K562 (cell line): ENCODE data around the gene PSMB7. TPM values are rescaled to one million over a fixed set of nuclear protein-coding genes. Genes with fewer than 3 reads are reported as not detected.
A peak's percentile ranks its signal among the peaks of the same experiment; 100 is the strongest.

Experiments used
- ARNT ChIP-seq, 2 experiments: fragments of 450-650 bp; IDR thresholded peaks; 2 replicates each; pipeline ENCODE4 v1.6.1; 2016; ENCODE audit warnings: mild to moderate bottlenecking in 1 of 2
- BRD4 ChIP-seq: fragments of 200-600 bp; sonication (generic); IDR thresholded peaks from 2 replicates; pipeline ENCODE4 v1.6.1; 2017; ENCODE audit warnings: inconsistent platforms
- GATAD2A ChIP-seq: fragments of 450-650 bp; IDR thresholded peaks from 2 replicates; pipeline ENCODE4 v1.6.1; 2017
- KDM2B ChIP-seq: fragments of 250-450 bp; sonication (Bioruptor Pico); IDR thresholded peaks from 2 replicates; pipeline ENCODE4 v1.8.0; 2021; ENCODE audit warnings: mild to moderate bottlenecking, moderate library complexity
- MED1 ChIP-seq: sonication (generic); formaldehyde crosslinking; IDR thresholded peaks from 2 replicates; pipeline ENCODE4 v1.8.1; 2023; ENCODE audit warnings: missing genetic modification reagents, borderline replicate concordance
- NEUROD1 ChIP-seq: fragments of 150-350 bp; IDR thresholded peaks from 2 replicates; pipeline ENCODE4 v1.6.1; 2014; ENCODE audit warnings: borderline replicate concordance, low read length, low read depth; ENCODE audit not compliant: partially characterized antibody
- PTTG1 ChIP-seq: fragments of 450-650 bp; IDR thresholded peaks from 2 replicates; pipeline ENCODE4 v1.6.1; 2016; ENCODE audit warnings: low read depth, mild to moderate bottlenecking, missing genetic modification characterization, missing compliant biosample characterization
- RFX1 ChIP-seq: fragments of 450-650 bp; IDR thresholded peaks from 2 replicates; pipeline ENCODE4 v1.6.1; 2016; ENCODE audit warnings: mild to moderate bottlenecking, moderate library complexity
- RNF2 ChIP-seq: sonication (generic); IDR thresholded peaks from 2 replicates; pipeline ENCODE4 v1.6.1; 2016
- SMAD1 ChIP-seq: fragments of 150-350 bp; IDR thresholded peaks from 2 replicates; pipeline ENCODE4 v1.6.1; 2014; ENCODE audit warnings: low read length, low read depth; ENCODE audit not compliant: partially characterized antibody
- YBX1 ChIP-seq: fragments of 450-650 bp; IDR thresholded peaks from 2 replicates; pipeline ENCODE4 v1.7.1; 2016; ENCODE audit warnings: mild to moderate bottlenecking
- ZNF143 ChIP-seq: sonication (generic); formaldehyde crosslinking; IDR thresholded peaks from 2 replicates; pipeline ENCODE4 v1.9.0; 2022; ENCODE audit warnings: mild to moderate bottlenecking, missing genetic modification reagents
- ZNF696 ChIP-seq: fragments of 250-450 bp; sonication (Bioruptor Pico); conservative IDR thresholded peaks from 2 replicates; pipeline ENCODE4 v1.4.0; 2020; ENCODE audit warnings: mild to moderate bottlenecking, moderate library complexity
- polyA plus RNA-seq, 8 experiments: library from polyadenylated mRNA; depleted of rRNA in 4 of 8; stranded (reverse) in 5 of 8; unstranded in 3 of 8; fragments of >200 nt; fragmentation: Nextera tagmentation in 2 of 8; fragmentation: Illumina TruSeq in 1 of 8; extraction: Ambion mirVana in 2 of 8; extraction: Trizol in 1 of 8; gene quantifications; 2 replicates each; pipeline versions ENCODE4 v1.2.1 to v1.2.3, GENCODE V29; 2011 to 2014; ENCODE audit warnings: inconsistent platforms in 1 of 8, missing spikeins in 1 of 8
- total RNA-seq, 7 experiments: library from RNA; depleted of rRNA in 6 of 7; stranded (reverse); fragments of >200 nt in 6 of 7; fragmentation: Illumina TruSeq in 2 of 7; extraction: Trizol in 2 of 7; gene quantifications; 2 replicates each; pipeline versions ENCODE4 v1.2.1 to v1.2.3, GENCODE V29; 2011 to 2021; ENCODE audit warnings: low replicate concordance in 1 of 7
- TF ChIP-seq, protein P1 (sequence below): IDR thresholded peaks from 2 replicates; pipeline ENCODE4 v1.6.1; 2011; ENCODE audit warnings: borderline replicate concordance, low read depth, mild to moderate bottlenecking, moderate library complexity, low read length; ENCODE audit not compliant: insufficient read depth, poor library complexity, severe bottlenecking
- TF ChIP-seq, protein P2 (sequence below): sonication (generic); formaldehyde crosslinking; IDR thresholded peaks from 2 replicates; pipeline ENCODE4 v1.8.1; 2023; ENCODE audit warnings: mild to moderate bottlenecking, missing genetic modification reagents
- TF ChIP-seq, protein P3 (sequence below): fragments of 250-450 bp; sonication (Bioruptor Pico); IDR thresholded peaks from 2 replicates; pipeline ENCODE4 v1.4.0; 2020; ENCODE audit warnings: mild to moderate bottlenecking

PSMB7 gene
- total and polyA plus RNA-seq, 9 of the 15 experiments (the other 6 are each of a cell fraction or from before 2014, with no cell fraction given) = 321 to 978 (median 407) TPM

DNA sequence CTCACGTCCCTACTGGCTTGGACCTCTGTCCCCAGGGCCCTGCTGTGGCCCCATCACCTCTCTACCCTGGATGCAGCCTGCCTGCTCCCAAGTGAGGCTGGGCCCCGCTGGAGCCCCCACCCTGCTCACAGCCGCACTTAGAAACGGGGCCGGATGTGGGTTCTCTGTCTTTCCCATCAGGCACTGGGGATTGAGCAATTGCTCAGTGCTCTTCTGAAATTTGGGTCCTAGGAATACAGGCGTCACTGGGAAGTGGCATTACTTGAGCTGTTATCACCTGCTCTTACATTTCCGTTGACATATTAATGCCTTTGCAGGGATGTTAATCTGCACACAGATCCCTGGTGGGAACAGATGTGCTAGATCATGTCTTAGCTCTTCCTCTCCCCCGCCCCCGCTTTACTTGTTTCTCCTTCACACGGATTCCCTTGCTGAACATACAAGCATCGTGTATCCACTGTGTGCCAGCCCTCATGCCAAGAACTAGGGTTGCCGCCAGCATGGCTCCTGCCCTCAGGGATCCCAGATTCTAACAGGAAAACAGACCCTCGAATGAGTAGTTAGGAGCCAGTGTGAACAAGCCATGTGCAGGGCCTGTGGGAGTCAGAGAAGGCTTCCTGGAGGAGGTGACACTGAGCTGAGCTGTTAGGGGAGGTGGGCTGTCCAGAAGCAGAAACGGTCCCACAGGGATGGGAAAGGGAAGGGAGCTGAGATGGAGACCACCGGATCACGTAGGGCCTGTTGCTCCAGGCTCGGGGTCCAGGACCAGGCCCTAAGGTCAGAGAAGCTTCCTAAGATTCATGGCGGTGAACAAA, 92.4 kb downstream of the PSMB7 start (continued):
- no peak for TF ChIP-seq ZNF696
- no peak for TF ChIP-seq ARNT (IDR thresholded peaks at IDR 0.05)
- TF ChIP-seq, protein P1, sequence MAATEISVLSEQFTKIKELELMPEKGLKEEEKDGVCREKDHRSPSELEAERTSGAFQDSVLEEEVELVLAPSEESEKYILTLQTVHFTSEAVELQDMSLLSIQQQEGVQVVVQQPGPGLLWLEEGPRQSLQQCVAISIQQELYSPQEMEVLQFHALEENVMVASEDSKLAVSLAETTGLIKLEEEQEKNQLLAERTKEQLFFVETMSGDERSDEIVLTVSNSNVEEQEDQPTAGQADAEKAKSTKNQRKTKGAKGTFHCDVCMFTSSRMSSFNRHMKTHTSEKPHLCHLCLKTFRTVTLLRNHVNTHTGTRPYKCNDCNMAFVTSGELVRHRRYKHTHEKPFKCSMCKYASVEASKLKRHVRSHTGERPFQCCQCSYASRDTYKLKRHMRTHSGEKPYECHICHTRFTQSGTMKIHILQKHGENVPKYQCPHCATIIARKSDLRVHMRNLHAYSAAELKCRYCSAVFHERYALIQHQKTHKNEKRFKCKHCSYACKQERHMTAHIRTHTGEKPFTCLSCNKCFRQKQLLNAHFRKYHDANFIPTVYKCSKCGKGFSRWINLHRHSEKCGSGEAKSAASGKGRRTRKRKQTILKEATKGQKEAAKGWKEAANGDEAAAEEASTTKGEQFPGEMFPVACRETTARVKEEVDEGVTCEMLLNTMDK = no peak
- TF ChIP-seq RNF2 = peak; percentile 63; the same call in 1 of the 2 replicates
- TF ChIP-seq, protein P2, sequence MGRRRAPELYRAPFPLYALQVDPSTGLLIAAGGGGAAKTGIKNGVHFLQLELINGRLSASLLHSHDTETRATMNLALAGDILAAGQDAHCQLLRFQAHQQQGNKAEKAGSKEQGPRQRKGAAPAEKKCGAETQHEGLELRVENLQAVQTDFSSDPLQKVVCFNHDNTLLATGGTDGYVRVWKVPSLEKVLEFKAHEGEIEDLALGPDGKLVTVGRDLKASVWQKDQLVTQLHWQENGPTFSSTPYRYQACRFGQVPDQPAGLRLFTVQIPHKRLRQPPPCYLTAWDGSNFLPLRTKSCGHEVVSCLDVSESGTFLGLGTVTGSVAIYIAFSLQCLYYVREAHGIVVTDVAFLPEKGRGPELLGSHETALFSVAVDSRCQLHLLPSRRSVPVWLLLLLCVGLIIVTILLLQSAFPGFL = no peak
- peak; percentile 46 for TF ChIP-seq NEUROD1
- TF ChIP-seq KDM2B (CRISPR knock-in tag) = no peak
- TF ChIP-seq, protein P3, sequence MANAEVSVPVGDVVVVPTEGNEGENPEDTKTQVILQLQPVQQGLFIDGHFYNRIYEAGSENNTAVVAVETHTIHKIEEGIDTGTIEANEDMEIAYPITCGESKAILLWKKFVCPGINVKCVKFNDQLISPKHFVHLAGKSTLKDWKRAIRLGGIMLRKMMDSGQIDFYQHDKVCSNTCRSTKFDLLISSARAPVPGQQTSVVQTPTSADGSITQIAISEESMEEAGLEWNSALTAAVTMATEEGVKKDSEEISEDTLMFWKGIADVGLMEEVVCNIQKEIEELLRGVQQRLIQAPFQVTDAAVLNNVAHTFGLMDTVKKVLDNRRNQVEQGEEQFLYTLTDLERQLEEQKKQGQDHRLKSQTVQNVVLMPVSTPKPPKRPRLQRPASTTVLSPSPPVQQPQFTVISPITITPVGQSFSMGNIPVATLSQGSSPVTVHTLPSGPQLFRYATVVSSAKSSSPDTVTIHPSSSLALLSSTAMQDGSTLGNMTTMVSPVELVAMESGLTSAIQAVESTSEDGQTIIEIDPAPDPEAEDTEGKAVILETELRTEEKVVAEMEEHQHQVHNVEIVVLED (CRISPR knock-in tag) = no peak
- no peak for TF ChIP-seq BRD4
- TF ChIP-seq ZNF143 = peak; percentile 62; the same call in 1 of the 2 replicates
- no peak for TF ChIP-seq SMAD1
- no peak for TF ChIP-seq YBX1
- no peak for TF ChIP-seq MED1 (CRISPR knock-in tag)
- no peak for TF ChIP-seq PTTG1 (tag)
- TF ChIP-seq RFX1 = no peak
- no peak for TF ChIP-seq GATAD2A
